ENCODE data around the gene KIF26A. TPM values are rescaled to one million over a fixed set of nuclear protein-coding genes. Genes with fewer than 3 reads are reported as not detected.

The KIF26A gene
- total and polyA plus RNA-seq, 2 donors from 2014 or later, result 2.3 to 12.3 TPM

GRCh38 chr14:104096318-104096717 is 42.1 kb upstream of the KIF26A start:
- Histone ChIP-seq H3K27me3 (ENCODE audit: control insufficient read depth, insufficient read depth, low read length) (no peaks in the 10 kb centered on the region), H3K4me1 (ENCODE audit: control insufficient read depth in 2 of 3, insufficient read depth in 2 of 3, low read depth in 1 of 3, low read length in 3 of 3) (no peaks in the 10 kb centered on the region), H3K9ac (ENCODE audit: low read length in 3 of 3) (no peak overlapping the region), H3K9me3 (ENCODE audit: control insufficient read depth in 2 of 3, insufficient read depth in 1 of 3, low read length in 3 of 3) (no peaks in the 10 kb centered on the region), H3K36me3 (ENCODE audit: control insufficient read depth in 2 of 3, insufficient read depth in 3 of 3, low read length in 3 of 3) (no peaks in the 10 kb centered on the region), H3K27ac (ENCODE audit: low read depth in 2 of 2, low read length in 2 of 2) (no peak overlapping the region), H3K4me3 (ENCODE audit: low read length in 3 of 3) (no peak overlapping the region)
- intact Hi-C loops (cut with DNase I), result no loop called here
- DNase-seq, result peak in 1 of 5 donors; percentile 49
- FAIRE-seq, result no peak
- TF ChIP-seq CTCF (IDR thresholded peaks at IDR 0.05; ENCODE audit: borderline replicate concordance, extremely low read depth, insufficient read depth), result no peak

GRCh38 chr14:104096751-104097700 is 41.4 kb upstream of the KIF26A start:
- peak in 1 of 5 donors; percentile 73 for DNase-seq
- no peak for TF ChIP-seq CTCF (IDR thresholded peaks at IDR 0.05; ENCODE audit: borderline replicate concordance, extremely low read depth, insufficient read depth)
- no peak for FAIRE-seq
- no peak overlapping the region for H3K9ac ChIP-seq (ENCODE audit: low read length in 3 of 3)
- no peak overlapping the region for H3K27ac ChIP-seq (ENCODE audit: low read depth in 2 of 2, low read length in 2 of 2)
- H3K27me3 ChIP-seq (ENCODE audit: control insufficient read depth, insufficient read depth, low read length), result no peaks in the 10 kb centered on the region
- intact Hi-C loops (cut with DNase I), result no loop called here
- no peaks in the 10 kb centered on the region for H3K36me3 ChIP-seq (ENCODE audit: control insufficient read depth in 2 of 3, insufficient read depth in 3 of 3, low read length in 3 of 3)
- H3K4me1 ChIP-seq (ENCODE audit: control insufficient read depth in 2 of 3, insufficient read depth in 2 of 3, low read depth in 1 of 3, low read length in 3 of 3), result no peaks in the 10 kb centered on the region
- H3K4me3 ChIP-seq (ENCODE audit: low read length in 3 of 3), result no peak overlapping the region
- H3K9me3 ChIP-seq (ENCODE audit: control insufficient read depth in 2 of 3, insufficient read depth in 1 of 3, low read length in 3 of 3), result no peaks in the 10 kb centered on the region

GRCh38 chr14:104098272-104099095 is 39.9 kb upstream of the KIF26A start:
- no peak for FAIRE-seq
- H3K9me3 ChIP-seq (ENCODE audit: control insufficient read depth in 2 of 3, insufficient read depth in 1 of 3, low read length in 3 of 3), result no peaks in the 10 kb centered on the region
- peak in 1 of 5 donors; percentile 52 for DNase-seq
- intact Hi-C loops (cut with DNase I), result no loop called here
- no peaks in the 10 kb centered on the region for H3K36me3 ChIP-seq (ENCODE audit: control insufficient read depth in 2 of 3, insufficient read depth in 3 of 3, low read length in 3 of 3)
- no peaks in the 10 kb centered on the region for H3K4me1 ChIP-seq (ENCODE audit: control insufficient read depth in 2 of 3, insufficient read depth in 2 of 3, low read depth in 1 of 3, low read length in 3 of 3)
- no peak for TF ChIP-seq CTCF (IDR thresholded peaks at IDR 0.05; ENCODE audit: borderline replicate concordance, extremely low read depth, insufficient read depth)
- H3K4me3 ChIP-seq (ENCODE audit: low read length in 3 of 3), result no peak overlapping the region
- no peak overlapping the region for H3K9ac ChIP-seq (ENCODE audit: low read length in 3 of 3)
- H3K27ac ChIP-seq (ENCODE audit: low read depth in 2 of 2, low read length in 2 of 2), result no peak overlapping the region
- no peaks in the 10 kb centered on the region for H3K27me3 ChIP-seq (ENCODE audit: control insufficient read depth, insufficient read depth, low read length)
